Duodenal mucosa (tissue), 2 donors: ENCODE measurements around the gene LUZP4.

ENCODE experiments used
- H3K27ac ChIP-seq: one replicate; pipeline ENCODE4 v1.7.0; 2013; ENCODE audit warnings: low read depth, low read length
- H3K27me3 ChIP-seq, 2 donors: one replicate each; pipeline ENCODE4 v1.7.0; 2013; ENCODE audit warnings: low read length in 2 of 2, control low read depth in 1 of 2; ENCODE audit not compliant: insufficient read depth in 2 of 2, control insufficient read depth in 1 of 2
- H3K36me3 ChIP-seq, 2 donors: one replicate each; pipeline ENCODE4 v1.7.0; 2013; ENCODE audit warnings: low read length in 2 of 2, control low read depth in 1 of 2; ENCODE audit not compliant: insufficient read depth in 2 of 2, control insufficient read depth in 1 of 2
- H3K4me1 ChIP-seq, 2 donors: one replicate each; pipeline ENCODE4 v1.7.0; 2013; ENCODE audit warnings: low read length in 2 of 2, control low read depth in 1 of 2; ENCODE audit not compliant: insufficient read depth in 2 of 2, control insufficient read depth in 1 of 2
- H3K4me3 ChIP-seq, 2 donors: one replicate each; pipeline ENCODE4 v1.7.0; 2013; ENCODE audit warnings: low read length in 2 of 2, low read depth in 1 of 2
- H3K9ac ChIP-seq, 2 donors: one replicate each; pipeline ENCODE4 v1.7.0; 2013; ENCODE audit warnings: low read length in 2 of 2, low read depth in 1 of 2
- H3K9me3 ChIP-seq, 2 donors: one replicate each; pipeline ENCODE4 v1.7.0; 2013; ENCODE audit warnings: low read length in 2 of 2, control low read depth in 1 of 2; ENCODE audit not compliant: control insufficient read depth in 1 of 2

LUZP4 gene

DNA sequence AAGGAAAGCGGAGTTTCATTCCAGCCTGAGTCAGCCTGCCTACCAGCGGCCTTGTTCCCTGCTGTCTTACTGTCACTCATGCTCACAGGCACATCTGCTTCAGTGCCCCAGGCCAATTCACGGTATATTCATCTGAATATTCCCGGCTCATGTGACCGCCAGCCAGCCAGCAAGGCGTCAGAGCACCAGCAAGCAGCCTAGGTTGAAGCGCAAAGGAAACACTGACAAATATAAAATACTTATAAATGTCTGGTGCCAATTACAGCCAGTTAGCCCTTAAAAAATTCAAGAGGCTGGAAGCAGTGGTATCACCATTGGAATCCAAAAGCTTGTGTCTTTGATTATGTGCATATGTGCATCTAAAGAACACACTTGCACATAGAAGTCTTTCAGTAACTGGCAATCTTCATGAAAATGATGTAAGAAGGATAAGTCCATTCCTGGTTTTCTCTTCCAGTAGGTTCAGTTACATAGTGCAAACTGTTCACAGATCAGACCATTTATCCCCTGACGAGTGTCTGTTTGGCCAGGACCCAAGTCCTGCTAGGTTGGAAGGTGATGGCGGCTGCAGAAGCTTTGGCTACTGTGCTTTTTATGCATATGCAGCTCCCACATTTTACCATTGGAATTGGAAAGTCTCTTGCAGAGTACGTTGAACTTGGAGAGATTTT is 61.3 kb downstream of the LUZP4 start:
- H3K27ac ChIP-seq = no peak overlapping the region
- H3K27me3 ChIP-seq = no peaks in the 10 kb centered on the region
- H3K9me3 ChIP-seq = no peaks in the 10 kb centered on the region
- no peaks in the 10 kb centered on the region for H3K36me3 ChIP-seq
- H3K9ac ChIP-seq = no peak overlapping the region
- H3K4me3 ChIP-seq = no peak overlapping the region
- H3K4me1 ChIP-seq = no peaks in the 10 kb centered on the region

DNA sequence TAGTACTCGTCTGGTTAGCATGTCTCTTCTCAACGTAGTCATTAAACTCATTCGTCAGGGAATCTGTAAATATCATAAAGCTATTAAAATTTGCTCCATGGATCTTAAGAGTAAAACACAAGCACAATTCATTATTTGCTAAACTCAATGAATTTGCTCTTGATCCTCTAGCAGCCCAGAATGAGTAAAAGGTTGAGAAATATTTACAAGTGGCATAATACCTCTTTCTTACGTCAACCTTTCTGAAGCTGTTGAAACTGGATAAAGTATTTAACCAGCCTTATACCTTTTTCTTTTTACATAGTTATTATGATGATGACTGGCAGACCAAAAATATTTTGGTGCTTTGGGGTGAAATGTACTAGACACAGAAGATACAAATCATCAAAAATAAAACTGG is 66.9 kb downstream of the LUZP4 start:
- no peak overlapping the region for H3K27ac ChIP-seq
- H3K27me3 ChIP-seq = no peaks in the 10 kb centered on the region
- H3K9ac ChIP-seq = no peak overlapping the region
- no peaks in the 10 kb centered on the region for H3K9me3 ChIP-seq
- no peaks in the 10 kb centered on the region for H3K4me1 ChIP-seq
- H3K4me3 ChIP-seq = no peak overlapping the region
- H3K36me3 ChIP-seq = no peaks in the 10 kb centered on the region
